ENCODE data around the gene KRTAP2-1. TPM values are rescaled to one million over a fixed set of nuclear protein-coding genes. Genes with fewer than 3 reads are reported as not detected.

Gene KRTAP2-1
- total and polyA plus RNA-seq, 8 donors, result not detected

GRCh38 chr17:41020336-41020735 is 26.8 kb downstream of the KRTAP2-1 start:
- FAIRE-seq, result no peak

DNA sequence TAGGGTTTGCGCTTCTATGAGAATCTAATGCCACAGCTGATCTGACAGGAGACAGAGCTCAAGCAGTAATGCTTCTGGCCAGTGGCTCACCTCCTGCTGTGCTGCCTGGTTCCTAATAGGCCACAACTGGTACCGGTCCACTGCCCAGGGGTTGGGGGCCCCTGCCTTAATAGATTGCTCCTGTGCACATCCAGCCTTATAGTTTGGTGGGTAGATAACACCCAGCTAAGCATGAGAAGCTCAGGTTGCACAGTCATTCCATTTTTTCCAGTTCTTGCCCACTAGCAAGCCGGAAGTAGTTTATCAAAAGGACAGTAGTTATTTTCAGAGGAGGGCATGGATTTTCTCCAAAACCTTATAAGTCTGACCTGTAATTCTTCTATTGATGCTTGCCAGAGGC is 27.7 kb downstream of the KRTAP2-1 start:
- FAIRE-seq, result no peak
- Histone ChIP-seq H3K27me3 (peaks cover 0 to 4% (median 0%) of the 10 kb centered on the region in 4 donors), H3K27ac (no peak overlapping the region), H3K9me3 (no peaks in the 10 kb centered on the region), H3K36me3 (no peaks in the 10 kb centered on the region), H3K4me3 (no peak overlapping the region), H3K4me1 (no peaks in the 10 kb centered on the region)
- no peak for ATAC-seq
- no peak for DNase-seq
- intact Hi-C loops (cut with DNase I), result no loop called here
- 93 to 94% methylated on average over 3 of the region's 3 CpGs for WGBS, 2 donors
- TF ChIP-seq CTCF (IDR thresholded peaks at IDR 0.05), result no peak

More at GRCh38 chr17:41020336-41020735, 26.8 kb downstream of the KRTAP2-1 start:
- no peak for DNase-seq
- Histone ChIP-seq H3K4me3 (no peak overlapping the region), H3K27ac (no peak overlapping the region), H3K36me3 (no peaks in the 10 kb centered on the region), H3K9me3 (no peaks in the 10 kb centered on the region), H3K27me3 (peaks cover 0 to 4% (median 0%) of the 10 kb centered on the region in 4 donors), H3K4me1 (no peaks in the 10 kb centered on the region)
- TF ChIP-seq CTCF (IDR thresholded peaks at IDR 0.05), result no peak
- ATAC-seq, result no peak
- intact Hi-C loops (cut with DNase I), result no loop called here

DNA sequence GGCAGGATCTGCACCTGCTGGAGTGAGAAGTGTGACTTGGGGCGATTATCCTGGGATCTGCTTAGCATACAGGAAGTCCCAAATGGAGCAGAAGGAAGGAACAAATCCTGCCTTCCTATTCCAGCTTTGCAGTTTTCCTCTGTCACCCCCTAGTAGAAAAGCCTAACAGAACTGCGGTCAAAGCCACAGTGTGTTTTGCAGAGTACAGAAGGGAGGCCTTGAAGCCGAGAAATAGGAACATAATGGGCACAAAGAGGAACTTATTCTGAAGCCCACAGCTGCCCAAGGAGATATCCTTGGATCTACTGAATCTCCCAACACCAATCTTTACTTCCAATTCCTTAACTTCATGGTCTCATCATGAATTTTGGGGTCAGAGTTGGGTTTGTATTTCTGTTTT is 28.6 kb downstream of the KRTAP2-1 start:
- Histone ChIP-seq H3K27me3 (peaks cover 0 to 4% (median 0%) of the 10 kb centered on the region in 4 donors), H3K4me1 (no peaks in the 10 kb centered on the region), H3K9me3 (no peaks in the 10 kb centered on the region), H3K36me3 (no peaks in the 10 kb centered on the region), H3K4me3 (no peak overlapping the region), H3K27ac (no peak overlapping the region)
- DNase-seq (no peak), FAIRE-seq (no peak), ATAC-seq (no peak)
- intact Hi-C loops (cut with DNase I), result no loop called here
- WGBS, 2 donors, result 83 to 84% methylated on average over 3 of the region's 3 CpGs
- TF ChIP-seq CTCF (IDR thresholded peaks at IDR 0.05), result no peak

DNA sequence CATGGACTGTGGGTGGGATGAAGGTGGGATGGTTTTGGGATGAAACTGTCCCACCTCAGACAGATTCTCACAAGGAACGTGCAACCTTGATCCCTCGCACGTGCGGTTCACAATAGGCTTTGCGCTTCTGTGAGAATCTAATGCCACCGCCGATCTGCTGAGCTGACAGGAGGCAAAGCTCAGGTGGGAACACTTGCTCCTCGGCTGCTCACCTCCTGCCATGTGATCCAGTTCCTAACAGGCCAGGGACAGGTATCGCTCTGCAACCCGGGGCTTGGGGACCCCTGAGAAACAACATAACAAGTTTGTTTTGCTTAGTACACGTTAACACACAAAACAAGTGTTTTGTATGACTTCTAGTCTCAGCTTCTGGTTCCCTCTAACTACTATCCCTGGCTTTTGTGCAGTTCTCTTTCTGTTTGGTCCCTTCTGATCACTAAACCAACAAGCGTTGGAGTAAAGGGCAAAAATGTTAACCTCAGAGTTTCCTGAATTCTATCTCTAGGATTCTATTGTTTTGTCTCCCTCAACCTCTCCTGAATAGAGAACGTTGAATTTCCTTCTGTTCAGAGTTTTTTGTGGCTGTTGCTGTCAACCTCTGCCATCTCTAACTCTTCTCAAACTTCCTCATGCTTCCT is 30.4 kb downstream of the KRTAP2-1 start:
- TF ChIP-seq CTCF (IDR thresholded peaks at IDR 0.05), result no peak
- intact Hi-C loops (cut with DNase I), result no loop called here
- Histone ChIP-seq H3K4me3 (no peak overlapping the region), H3K36me3 (no peaks in the 10 kb centered on the region), H3K9me3 (no peaks in the 10 kb centered on the region), H3K4me1 (no peaks in the 10 kb centered on the region), H3K27ac (no peak overlapping the region), H3K27me3 (peaks cover 0 to 4% (median 0%) of the 10 kb centered on the region in 4 donors)
- no peak for DNase-seq
- FAIRE-seq, result no peak
- WGBS, 2 donors, result 67 to 70% methylated on average over 13 of the region's 13 CpGs
- ATAC-seq, result no peak

DNA sequence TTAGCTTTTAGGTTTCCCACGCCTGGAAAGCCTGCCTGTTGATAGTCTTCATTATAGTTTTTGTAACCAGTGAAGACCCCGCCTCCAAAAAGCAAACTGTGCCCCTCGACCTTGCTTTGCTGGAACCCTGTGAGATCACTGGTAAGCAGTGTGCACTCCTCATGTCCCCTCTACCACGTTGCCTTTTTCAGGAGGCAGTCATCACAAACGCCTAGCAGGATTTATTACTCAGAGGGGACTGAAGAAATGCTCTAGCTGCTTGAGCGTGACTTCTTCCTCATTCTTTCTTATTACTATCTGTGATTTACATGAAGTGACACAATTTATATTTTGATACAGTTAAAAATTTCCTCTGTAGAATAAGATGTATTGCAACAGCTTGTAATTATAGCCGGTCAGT is 31.7 kb downstream of the KRTAP2-1 start:
- no peak for TF ChIP-seq CTCF (IDR thresholded peaks at IDR 0.05)
- no peak for DNase-seq
- FAIRE-seq, result no peak
- intact Hi-C loops (cut with DNase I), result no loop called here
- H3K9me3 ChIP-seq, result no peaks in the 10 kb centered on the region
- H3K4me3 ChIP-seq, result no peak overlapping the region
- ATAC-seq, result no peak
- WGBS, 2 donors, result 58 to 75% methylated on average over 7 of the region's 7 CpGs
- no peaks in the 10 kb centered on the region for H3K4me1 ChIP-seq
- H3K36me3 ChIP-seq, result no peaks in the 10 kb centered on the region
- H3K27me3 ChIP-seq, result peaks cover 0 to 4% (median 0%) of the 10 kb centered on the region in 4 donors
- H3K27ac ChIP-seq, result no peak overlapping the region

Measured in pancreas (tissue), 10 donors.